Measurements from ENCODE around the gene NSMCE4A. TPM values are rescaled to one million over a fixed set of nuclear protein-coding genes. Genes with fewer than 3 reads are reported as not detected.
"Not testable (repeated sequence)": the region's sequence is repeated elsewhere in the genome, so short reads cannot be mapped to it uniquely, and the experiment has no call there.

NSMCE4A gene
- polyA plus RNA-seq (ENCODE audit: insufficient read depth in 1 of 5, insufficient read length in 5 of 5, low replicate concordance in 1 of 5) = 100 to 1,000 TPM in 3 of 5 donors, 10 to 100 TPM in 2; 88.9 to 117 (median 103) TPM
- long read RNA-seq, donor 1, transcript NSMCE4A-209 (3 exons, 1,345 nt) = minor isoform, 5 of 57 reads
- long read RNA-seq, donor 1, transcript NSMCE4A-202 (11 exons, 1,394 nt) = major isoform, 31 of 57 reads
- long read RNA-seq, donor 1, partial matches to known transcripts = 10 of 57 reads
- long read RNA-seq, donor 1, other reads (novel, unspliced or antisense) = 5 of 57 reads
- long read RNA-seq, donor 2, transcript NSMCE4A-202 (11 exons, 1,394 nt) = major isoform, 20 of 24 reads
- long read RNA-seq, donor 2, partial matches to known transcripts = 0 of 24 reads
- long read RNA-seq, donor 2, other reads (novel, unspliced or antisense) = 0 of 24 reads
- long read RNA-seq, donor 3, transcript NSMCE4A-208 (2 exons, 643 nt) = minor isoform, 6 of 48 reads
- long read RNA-seq, donor 3, transcript NSMCE4A-203 (3 exons, 541 nt) = minor isoform, 5 of 48 reads
- long read RNA-seq, donor 3, transcript NSMCE4A-202 (11 exons, 1,394 nt) = major isoform, 27 of 48 reads
- long read RNA-seq, donor 3, partial matches to known transcripts = 7 of 48 reads
- long read RNA-seq, donor 3, other reads (novel, unspliced or antisense) = 0 of 48 reads
- long read RNA-seq, donor 4, transcript NSMCE4A-202 (11 exons, 1,394 nt) = major isoform, 17 of 22 reads
- long read RNA-seq, donor 4, partial matches to known transcripts = 0 of 22 reads
- long read RNA-seq, donor 4, other reads (novel, unspliced or antisense) = 0 of 22 reads
- long read RNA-seq, donor 5, transcript NSMCE4A-202 (11 exons, 1,394 nt) = major isoform, 33 of 59 reads
- long read RNA-seq, donor 5, partial matches to known transcripts = 22 of 59 reads
- long read RNA-seq, donor 5, other reads (novel, unspliced or antisense) = 0 of 59 reads
- long read RNA-seq, donor 6, transcript NSMCE4A-202 (11 exons, 1,394 nt) = major isoform, 21 of 33 reads
- long read RNA-seq, donor 6, partial matches to known transcripts = 8 of 33 reads
- long read RNA-seq, donor 6, other reads (novel, unspliced or antisense) = 0 of 33 reads
- long read RNA-seq, donor 7, transcript NSMCE4A-202 (11 exons, 1,394 nt) = major isoform, 14 of 18 reads
- long read RNA-seq, donor 7, partial matches to known transcripts = 0 of 18 reads
- long read RNA-seq, donor 7, other reads (novel, unspliced or antisense) = 0 of 18 reads
- long read RNA-seq, donor 8, transcript NSMCE4A-202 (11 exons, 1,394 nt) = major isoform, 13 of 18 reads
- long read RNA-seq, donor 8, partial matches to known transcripts = 0 of 18 reads
- long read RNA-seq, donor 8, other reads (novel, unspliced or antisense) = 0 of 18 reads

- peak; percentile 76 for DNase-seq
Measured at GRCh38 chr10:121974535-121975294, at the start of gene NSMCE4A. Gene NSMCE4A (minus strand): TSS chr10:121975217. CDS start chr10:121975165, 52 bp downstream.

GRCh38 chr10:122023257-122023656, 48.2 kb upstream of the NSMCE4A start:
- not testable (repeated sequence) for DNase-seq

GRCh38 chr10:122022276-122022675, 47.3 kb upstream of the NSMCE4A start:
- no peak for DNase-seq

- DNase-seq = no peak
Measured at GRCh38 chr10:122021828-122022227, 46.8 kb upstream of the NSMCE4A start.

GRCh38 chr10:122021379-122021778, 46.4 kb upstream of the NSMCE4A start:
- DNase-seq = peak; percentile 70 to 79

- no peak for DNase-seq
Measured at GRCh38 chr10:122020226-122020625, 45.2 kb upstream of the NSMCE4A start.

- DNase-seq = peak; percentile 11 to 21
Measured at GRCh38 chr10:122019414-122019975, 44.5 kb upstream of the NSMCE4A start.

GRCh38 chr10:122018951-122019413, 44.0 kb upstream of the NSMCE4A start:
- no peak for DNase-seq

- DNase-seq = no peak
Measured at GRCh38 chr10:122018491-122018890, 43.5 kb upstream of the NSMCE4A start.

- not testable (repeated sequence) for DNase-seq
Measured at GRCh38 chr10:122017926-122018325, 42.9 kb upstream of the NSMCE4A start.

GRCh38 chr10:122014652-122015248, 39.7 kb upstream of the NSMCE4A start:
- no peak for DNase-seq

GRCh38 chr10:122013311-122013780, 38.3 kb upstream of the NSMCE4A start:
- DNase-seq = no peak

GRCh38 chr10:122012731-122013130, 37.7 kb upstream of the NSMCE4A start:
- no peak for DNase-seq

GRCh38 chr10:122010405-122011050, 35.5 kb upstream of the NSMCE4A start:
- DNase-seq = no peak

- DNase-seq = no peak
Measured at GRCh38 chr10:122007415-122007814, 32.4 kb upstream of the NSMCE4A start.

- no peak for DNase-seq
Measured at GRCh38 chr10:122001698-122002097, 26.7 kb upstream of the NSMCE4A start.

- no peak for DNase-seq
Measured at GRCh38 chr10:121999301-121999700, 24.3 kb upstream of the NSMCE4A start.

- DNase-seq = no peak
Measured at GRCh38 chr10:121998462-121998861, 23.4 kb upstream of the NSMCE4A start.

- peak; percentile 41 to 47 for DNase-seq
Measured at GRCh38 chr10:121994429-121994941, 19.5 kb upstream of the NSMCE4A start.

Data from right lung (tissue), 10 donors.